GM19467 (cell line): ENCODE measurements around the gene NELL1.

ENCODE experiments used
- ATAC-seq: cut with Tn5 transposase; IDR thresholded peaks from one replicate; pipeline ENCODE4 v1.9.1; 2021; ENCODE audit warnings: mild to moderate bottlenecking, moderate library complexity; ENCODE audit not compliant: unreplicated experiment

Gene NELL1

GRCh38 chr11:20937826-20938225 is 268.4 kb downstream of the NELL1 start:
- no peak for ATAC-seq

- ATAC-seq: no peak
Measured at GRCh38 chr11:20949585-20949984, 280.2 kb downstream of the NELL1 start.

GRCh38 chr11:20962581-20962980 is 293.2 kb downstream of the NELL1 start:
- no peak for ATAC-seq

- ATAC-seq: no peak
Measured at GRCh38 chr11:20963596-20963995, 294.2 kb downstream of the NELL1 start.

GRCh38 chr11:20964985-20965384 is 295.6 kb downstream of the NELL1 start:
- ATAC-seq: no peak

GRCh38 chr11:20966489-20966888 is 297.1 kb downstream of the NELL1 start:
- no peak for ATAC-seq

- ATAC-seq: no peak
Measured at GRCh38 chr11:20973940-20974559, 304.7 kb downstream of the NELL1 start.

- no peak for ATAC-seq
Measured at GRCh38 chr11:20980736-20981135, 311.4 kb downstream of the NELL1 start.

GRCh38 chr11:20990447-20990846 is 321.1 kb downstream of the NELL1 start:
- no peak for ATAC-seq

- ATAC-seq: no peak
Measured at GRCh38 chr11:20991471-20991870, 322.1 kb downstream of the NELL1 start.

- ATAC-seq: no peak
Measured at GRCh38 chr11:21007297-21007696, 337.9 kb downstream of the NELL1 start.

GRCh38 chr11:21018248-21018647 is 348.9 kb downstream of the NELL1 start:
- ATAC-seq: no peak

GRCh38 chr11:21026685-21027084 is 357.3 kb downstream of the NELL1 start:
- ATAC-seq: no peak

GRCh38 chr11:21037850-21038249 is 368.5 kb downstream of the NELL1 start:
- no peak for ATAC-seq

GRCh38 chr11:21038801-21039200 is 369.4 kb downstream of the NELL1 start:
- ATAC-seq: no peak

- ATAC-seq: no peak
Measured at GRCh38 chr11:21040630-21041029, 371.2 kb downstream of the NELL1 start.

- ATAC-seq: no peak
Measured at GRCh38 chr11:21048626-21049025, 379.2 kb downstream of the NELL1 start.

GRCh38 chr11:21053466-21053865 is 384.1 kb downstream of the NELL1 start:
- ATAC-seq: no peak

GRCh38 chr11:21056644-21057043 is 387.3 kb downstream of the NELL1 start:
- no peak for ATAC-seq

- no peak for ATAC-seq
Measured at GRCh38 chr11:21059879-21060278, 390.5 kb downstream of the NELL1 start.

- no peak for ATAC-seq
Measured at GRCh38 chr11:21066030-21066429, 396.6 kb downstream of the NELL1 start.

GRCh38 chr11:21068886-21069285 is 399.5 kb downstream of the NELL1 start:
- ATAC-seq: no peak

GRCh38 chr11:21069909-21070308 is 400.5 kb downstream of the NELL1 start:
- ATAC-seq: no peak
